Measurements from ENCODE around the gene MS4A15.

GRCh38 chr11:60769811-60770210 lies 13.1 kb downstream of the MS4A15 start:
- TF ChIP-seq CTCF (IDR thresholded peaks at IDR 0.05): no peak
- TF ChIP-seq EZH2 (IDR thresholded peaks at IDR 0.05): no peak
- no peak for TF ChIP-seq EZH2phosphoT487 (IDR thresholded peaks at IDR 0.05)
